Astrocyte (in vitro differentiated cells and primary cell): ENCODE results near the gene MRPL33. TPM values are rescaled to one million over a fixed set of nuclear protein-coding genes. Genes with fewer than 3 reads are reported as not detected.
"Not testable (repeated sequence)": the region's sequence is repeated elsewhere in the genome, so short reads cannot be mapped to it uniquely, and the experiment has no call there.

ENCODE experiments used
- DNase-seq: peaks from one replicate; pipeline ENCODE4 v3.0.0-alpha.2; 2010; ENCODE audit warnings: low read depth
- FAIRE-seq: peaks from 2 replicates; lab custom pipeline; 2011; peaks lifted over from hg19 to GRCh38; lab: Jason Lieb, UNC
- H2AFZ ChIP-seq: 2 replicates; pipeline ENCODE4 v1.6.0; 2012; ENCODE audit warnings: low read depth, low read length, inconsistent platforms
- H3K27ac ChIP-seq: 2 replicates; pipeline ENCODE4 v1.5.1; 2011; ENCODE audit warnings: low read depth, low read length, inconsistent platforms
- H3K27me3 ChIP-seq: 2 replicates; pipeline ENCODE4 v1.6.0; 2011; ENCODE audit warnings: low read length, inconsistent platforms; ENCODE audit not compliant: insufficient read depth
- H3K36me3 ChIP-seq: 2 replicates; pipeline ENCODE4 v1.5.1; 2011; ENCODE audit warnings: low read length, inconsistent platforms; ENCODE audit not compliant: insufficient read depth
- H3K4me1 ChIP-seq: 2 replicates; pipeline ENCODE4 v1.5.1; 2011; ENCODE audit warnings: low read length, inconsistent platforms; ENCODE audit not compliant: insufficient read depth
- H3K4me2 ChIP-seq: 2 replicates; pipeline ENCODE4 v1.6.0; 2012; ENCODE audit warnings: low read length, inconsistent platforms
- H3K4me3 ChIP-seq: 2 replicates; pipeline ENCODE4 v1.5.1; 2011; ENCODE audit warnings: low read depth, mild to moderate bottlenecking, low read length, inconsistent platforms; ENCODE audit not compliant: insufficient read depth
- H3K79me2 ChIP-seq: 2 replicates; pipeline ENCODE4 v1.6.0; 2012; ENCODE audit warnings: mild to moderate bottlenecking, low read length, inconsistent platforms; ENCODE audit not compliant: insufficient read depth
- H3K9ac ChIP-seq: 2 replicates; pipeline ENCODE4 v1.6.0; 2012; ENCODE audit warnings: mild to moderate bottlenecking, low read length, inconsistent platforms
- H3K9me3 ChIP-seq: 2 replicates; pipeline ENCODE4 v1.5.1; 2012; ENCODE audit warnings: low read depth, mild to moderate bottlenecking, low read length, inconsistent platforms; ENCODE audit not compliant: insufficient read depth
- H4K20me1 ChIP-seq: 2 replicates; pipeline ENCODE4 v1.6.0; 2012; ENCODE audit warnings: low read length, inconsistent platforms; ENCODE audit not compliant: insufficient read depth
- H3K27ac Mint-ChIP-seq: one replicate; pipeline ENCODE4 v1.8.0; 2021; ENCODE audit warnings: mild to moderate bottlenecking, mixed read lengths; ENCODE audit not compliant: unreplicated experiment
- H3K27me3 Mint-ChIP-seq: one replicate; pipeline ENCODE4 v1.8.0; 2021; ENCODE audit warnings: low read depth, mixed read lengths; ENCODE audit not compliant: unreplicated experiment
- H3K36me3 Mint-ChIP-seq: one replicate; pipeline ENCODE4 v1.8.0; 2021; ENCODE audit warnings: low read depth, mixed read lengths; ENCODE audit not compliant: unreplicated experiment
- H3K4me1 Mint-ChIP-seq: one replicate; pipeline ENCODE4 v1.8.0; 2021; ENCODE audit warnings: low read depth, mixed read lengths; ENCODE audit not compliant: unreplicated experiment
- H3K4me3 Mint-ChIP-seq: one replicate; pipeline ENCODE4 v1.8.0; 2021; ENCODE audit warnings: mild to moderate bottlenecking, moderate library complexity, mixed read lengths; ENCODE audit not compliant: unreplicated experiment
- H3K9me3 Mint-ChIP-seq: one replicate; pipeline ENCODE4 v1.8.0; 2021; ENCODE audit warnings: mild to moderate bottlenecking, mixed read lengths; ENCODE audit not compliant: unreplicated experiment
- EZH2 ChIP-seq: IDR thresholded peaks from 2 replicates; pipeline ENCODE4 v1.6.1; 2012; ENCODE audit warnings: mild to moderate bottlenecking, low read length, inconsistent platforms; ENCODE audit not compliant: insufficient read depth
- total RNA-seq: library from RNA; stranded (reverse); gene quantifications from 2 replicates; pipeline ENCODE4 v1.2.1, GENCODE V29; 2021
- TF ChIP-seq, protein P1 (sequence below): IDR thresholded peaks from 2 replicates; pipeline ENCODE4 v1.5.1; 2011; ENCODE audit warnings: low read depth, mild to moderate bottlenecking, inconsistent platforms, low read length, moderate library complexity; ENCODE audit not compliant: insufficient read depth

MRPL33 gene
- total RNA-seq, 1 donor from 2014 or later: 85.3 TPM

DNA sequence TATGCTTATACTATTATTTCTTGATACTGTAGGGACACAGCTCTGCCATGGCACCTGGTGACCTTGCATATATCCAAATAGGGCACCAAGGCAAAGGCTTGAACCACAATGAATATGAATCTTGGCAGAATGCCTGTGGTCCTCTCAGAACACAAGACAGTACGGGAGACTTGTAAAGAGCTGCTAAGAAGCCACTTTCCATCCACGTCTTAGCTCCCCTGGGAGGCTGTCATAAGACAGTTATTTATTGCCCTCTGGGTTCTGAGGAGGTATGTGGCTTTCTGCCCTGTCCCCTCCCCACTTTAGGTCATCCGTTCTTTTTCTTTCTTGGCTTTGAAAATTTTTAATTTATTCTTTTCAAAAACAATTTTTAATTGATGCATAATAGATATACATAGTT lies 29.8 kb upstream of the MRPL33 start:
- Mint-ChIP-seq H3K36me3 (no peaks in the 10 kb centered on the region), H3K4me1 (no peaks in the 10 kb centered on the region), H3K27me3 (peaks cover 4% of the 10 kb centered on the region), H3K4me3 (no peak overlapping the region), H3K9me3 (peaks cover 5% of the 10 kb centered on the region), H3K27ac (no peak overlapping the region)
- Histone ChIP-seq H2AFZ (no peak overlapping the region), H3K4me2 (no peak overlapping the region), H3K9ac (no peak overlapping the region), H3K27me3 (no peaks in the 10 kb centered on the region), H3K36me3 (no peaks in the 10 kb centered on the region), H3K79me2 (no peaks in the 10 kb centered on the region), H3K27ac (no peak overlapping the region), H3K4me1 (peaks cover 7% of the 10 kb centered on the region), H4K20me1 (no peaks in the 10 kb centered on the region), H3K4me3 (no peak overlapping the region), H3K9me3 (no peaks in the 10 kb centered on the region)
- DNase-seq (no peak), FAIRE-seq (no peak)
- TF ChIP-seq EZH2: no peak
- TF ChIP-seq, protein P1, sequence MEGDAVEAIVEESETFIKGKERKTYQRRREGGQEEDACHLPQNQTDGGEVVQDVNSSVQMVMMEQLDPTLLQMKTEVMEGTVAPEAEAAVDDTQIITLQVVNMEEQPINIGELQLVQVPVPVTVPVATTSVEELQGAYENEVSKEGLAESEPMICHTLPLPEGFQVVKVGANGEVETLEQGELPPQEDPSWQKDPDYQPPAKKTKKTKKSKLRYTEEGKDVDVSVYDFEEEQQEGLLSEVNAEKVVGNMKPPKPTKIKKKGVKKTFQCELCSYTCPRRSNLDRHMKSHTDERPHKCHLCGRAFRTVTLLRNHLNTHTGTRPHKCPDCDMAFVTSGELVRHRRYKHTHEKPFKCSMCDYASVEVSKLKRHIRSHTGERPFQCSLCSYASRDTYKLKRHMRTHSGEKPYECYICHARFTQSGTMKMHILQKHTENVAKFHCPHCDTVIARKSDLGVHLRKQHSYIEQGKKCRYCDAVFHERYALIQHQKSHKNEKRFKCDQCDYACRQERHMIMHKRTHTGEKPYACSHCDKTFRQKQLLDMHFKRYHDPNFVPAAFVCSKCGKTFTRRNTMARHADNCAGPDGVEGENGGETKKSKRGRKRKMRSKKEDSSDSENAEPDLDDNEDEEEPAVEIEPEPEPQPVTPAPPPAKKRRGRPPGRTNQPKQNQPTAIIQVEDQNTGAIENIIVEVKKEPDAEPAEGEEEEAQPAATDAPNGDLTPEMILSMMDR: no peak

DNA sequence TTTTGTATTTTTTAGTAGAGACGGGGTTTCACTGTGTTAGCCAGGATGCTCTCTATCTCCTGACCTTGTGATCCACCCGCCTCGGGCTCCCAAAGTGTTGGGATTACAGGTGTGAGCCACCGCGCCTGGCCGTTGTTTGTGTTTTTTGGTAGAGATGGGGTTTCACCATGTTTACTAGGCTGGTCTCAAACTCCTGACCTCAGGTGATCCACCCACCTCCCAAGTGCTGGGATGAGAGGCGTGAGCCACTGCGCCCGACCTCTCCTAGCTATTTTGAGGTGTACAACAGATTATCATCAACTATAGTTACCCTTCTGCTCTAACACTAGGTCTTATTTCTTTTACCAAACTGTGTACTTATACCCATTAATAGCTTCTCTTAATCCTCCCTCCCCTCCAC lies 28.9 kb upstream of the MRPL33 start:
- H3K4me1 Mint-ChIP-seq: no peaks in the 10 kb centered on the region
- no peak overlapping the region for H3K4me3 Mint-ChIP-seq
- no peak overlapping the region for H3K27ac Mint-ChIP-seq

DNA sequence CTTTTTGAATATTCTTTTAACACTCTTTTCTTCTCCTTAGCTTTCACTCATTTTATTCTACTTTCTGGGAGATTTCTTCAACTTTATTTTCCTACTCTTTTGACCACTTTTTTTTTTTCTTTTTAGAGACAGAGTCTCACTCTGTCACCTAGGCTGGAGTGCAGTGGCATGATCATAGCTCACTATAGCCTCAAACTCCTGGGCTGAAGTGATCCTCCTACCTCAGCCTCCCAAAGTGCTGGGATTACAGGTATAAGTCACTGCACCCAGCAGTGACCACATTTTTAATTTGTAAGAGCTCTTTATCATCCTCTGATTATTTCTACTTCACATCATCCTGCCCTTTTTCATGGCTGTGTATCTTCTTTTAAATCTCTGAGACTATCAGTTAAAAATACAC lies 26.0 kb upstream of the MRPL33 start:
- H2AFZ ChIP-seq, DNase-seq, H3K36me3 Mint-ChIP-seq, H3K4me1 ChIP-seq, FAIRE-seq, H4K20me1 ChIP-seq, H3K9ac ChIP-seq, H3K27ac Mint-ChIP-seq, H3K79me2 ChIP-seq, H3K4me1 Mint-ChIP-seq, H3K27me3 ChIP-seq, H3K9me3 ChIP-seq, H3K27me3 Mint-ChIP-seq, H3K4me3 Mint-ChIP-seq, H3K27ac ChIP-seq, H3K36me3 ChIP-seq, H3K4me3 ChIP-seq, H3K4me2 ChIP-seq: not testable (repeated sequence)
- H3K9me3 Mint-ChIP-seq: peaks cover 15% of the 10 kb centered on the region

More for the DNA sequence above, 28.9 kb upstream of the MRPL33 start:
- no peaks in the 10 kb centered on the region for H3K36me3 ChIP-seq
- no peaks in the 10 kb centered on the region for H3K27me3 Mint-ChIP-seq
- TF ChIP-seq, protein P1: no peak
- no peak for TF ChIP-seq EZH2
- FAIRE-seq: no peak
- no peak overlapping the region for H3K9ac ChIP-seq
- H3K4me3 ChIP-seq: no peak overlapping the region
- H4K20me1 ChIP-seq: no peaks in the 10 kb centered on the region
- DNase-seq: no peak
- no peak overlapping the region for H2AFZ ChIP-seq
- H3K9me3 ChIP-seq: no peaks in the 10 kb centered on the region
- H3K27ac ChIP-seq: no peak overlapping the region
- peaks cover 5% of the 10 kb centered on the region for H3K9me3 Mint-ChIP-seq
- H3K4me2 ChIP-seq: no peak overlapping the region
- no peaks in the 10 kb centered on the region for H3K27me3 ChIP-seq
- H3K36me3 Mint-ChIP-seq: no peaks in the 10 kb centered on the region
- peaks cover 6% of the 10 kb centered on the region for H3K4me1 ChIP-seq
- H3K79me2 ChIP-seq: no peaks in the 10 kb centered on the region
